Esophagus mucosa (tissue), 1 donor: ENCODE data around the gene TBX5. TPM values are rescaled to one million over a fixed set of nuclear protein-coding genes. Genes with fewer than 3 reads are reported as not detected.
"Not testable (repeated sequence)": the region's sequence is repeated elsewhere in the genome, so short reads cannot be mapped to it uniquely, and the experiment has no call there.

Experiments used
- ATAC-seq: fragments of 200-7000 bp; cut with Tn5 transposase; one replicate; pipeline ENCODE4 v1.9.1; 2020
- total RNA-seq: library from RNA; stranded (reverse); gene quantifications from one replicate; pipeline ENCODE4 v1.2.4, GENCODE V29; 2023
- donor health status: DM: yes; HTN: yes; CAD: no.

TBX5 gene
- total RNA-seq, 1 donor from 2014 or later = 0.48 TPM

DNA sequence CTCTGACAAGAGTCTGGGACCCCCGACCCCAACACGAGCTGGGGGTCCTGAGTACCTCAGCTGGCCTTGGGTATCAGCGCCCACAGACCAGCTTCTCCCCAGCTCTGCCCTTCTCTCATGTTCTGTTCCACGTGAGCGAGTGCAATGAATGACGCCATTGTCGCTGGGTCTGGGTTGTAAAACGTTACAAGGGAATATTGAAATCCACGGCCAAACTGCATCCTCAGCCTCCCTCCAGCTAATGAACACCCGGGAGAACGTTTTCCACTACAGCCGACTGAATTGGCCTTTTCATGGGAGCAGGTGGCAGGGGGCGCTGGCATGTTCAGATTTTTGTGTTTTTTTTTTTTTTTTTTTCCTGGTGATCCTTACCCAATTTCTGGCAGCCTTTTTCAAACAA, 34.7 kb downstream of the TBX5 start:
- no peak for ATAC-seq

DNA sequence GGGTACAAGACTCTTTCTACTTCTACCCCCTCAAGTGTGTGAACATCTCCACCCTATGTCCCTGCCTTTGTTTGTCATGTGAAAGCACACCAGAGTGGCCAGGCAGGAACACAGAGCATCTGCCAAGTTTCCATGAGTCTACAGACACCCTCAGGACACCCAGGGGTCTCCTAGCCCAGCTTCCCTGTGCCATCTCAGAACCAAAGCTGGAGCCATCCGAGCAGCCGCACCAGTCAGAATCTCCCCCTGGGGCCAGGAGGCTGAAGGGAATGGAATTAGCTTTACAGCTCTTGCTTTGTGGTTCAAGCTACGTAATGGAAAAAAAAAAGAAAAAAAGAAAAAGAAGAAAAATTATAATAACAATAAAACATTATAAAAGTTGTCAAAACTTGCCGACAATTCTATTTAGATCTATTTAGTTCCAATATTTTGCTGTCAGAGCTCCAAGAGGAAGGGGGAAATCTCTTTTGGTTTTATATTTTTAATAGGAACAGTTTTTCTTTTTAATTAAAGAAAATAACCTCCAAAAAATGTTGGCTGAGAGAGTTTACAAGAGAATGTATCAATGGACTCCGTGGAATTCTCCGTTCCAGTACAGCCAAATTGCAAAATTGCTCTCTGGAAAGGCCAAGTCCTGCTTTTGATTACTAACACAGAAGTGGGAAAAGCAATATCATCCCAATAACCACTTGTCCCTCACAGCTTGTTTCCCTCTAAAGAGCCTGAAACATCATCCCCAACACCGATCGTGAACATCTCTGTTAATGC, 37.1 kb downstream of the TBX5 start:
- no peak for ATAC-seq

DNA sequence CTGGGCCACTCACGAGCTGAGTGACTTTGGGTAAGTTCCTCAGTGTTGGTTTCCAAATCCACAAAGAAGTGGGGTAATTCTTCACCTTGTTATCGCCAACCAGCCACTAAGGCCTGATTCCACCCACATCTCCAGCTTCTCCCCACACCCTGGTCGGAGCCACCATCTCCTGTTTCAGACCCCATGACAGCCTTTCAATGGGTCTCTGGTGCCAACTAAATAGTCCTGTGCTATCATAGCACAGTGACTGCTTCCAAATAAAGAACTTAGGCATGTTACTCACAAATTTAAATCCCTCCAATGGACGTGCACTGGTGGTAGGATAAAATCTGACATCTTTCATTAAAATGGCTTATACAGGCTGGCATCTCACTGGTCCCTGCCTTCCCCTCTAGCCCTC, 44.0 kb downstream of the TBX5 start:
- ATAC-seq = no peak

DNA sequence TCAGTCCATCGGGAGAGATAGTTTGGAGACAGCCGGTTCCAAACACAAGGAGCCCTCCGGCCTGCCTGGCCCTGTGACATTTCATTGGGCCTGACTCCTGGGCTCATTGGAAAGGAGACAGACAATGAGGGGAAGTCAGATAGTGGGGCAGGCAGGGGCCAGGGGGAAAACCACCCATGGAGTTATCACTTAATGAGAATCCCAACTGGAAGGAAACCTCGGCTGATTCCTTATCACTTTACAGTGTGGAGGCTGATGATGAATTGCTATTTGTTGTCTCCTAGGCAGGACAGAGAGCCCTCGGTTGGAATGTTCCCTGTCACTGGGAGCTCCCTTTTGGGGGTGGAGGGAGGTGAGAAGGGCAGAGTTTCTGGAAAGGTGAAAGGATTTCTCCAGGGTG, 44.4 kb downstream of the TBX5 start:
- no peak for ATAC-seq

DNA sequence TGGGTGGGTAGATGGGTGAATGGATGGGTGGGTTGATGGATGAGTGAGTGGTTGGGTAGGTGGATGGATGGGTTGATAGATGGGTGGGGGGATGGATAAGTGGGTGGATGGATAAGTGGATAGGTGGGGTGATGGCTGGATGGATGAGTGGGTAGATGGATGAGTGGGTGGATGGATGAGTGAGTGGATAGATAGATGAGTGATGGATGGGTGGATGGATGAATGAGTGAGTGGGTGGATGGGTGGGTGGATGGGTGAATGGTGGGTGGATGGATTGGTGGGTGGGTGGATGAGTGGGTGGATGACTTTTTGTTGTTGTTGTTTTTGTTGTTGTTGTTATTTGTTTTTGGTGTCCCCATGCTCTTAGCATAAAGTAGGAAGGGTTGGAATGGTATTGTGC, 45.5 kb downstream of the TBX5 start:
- no peak for ATAC-seq

DNA sequence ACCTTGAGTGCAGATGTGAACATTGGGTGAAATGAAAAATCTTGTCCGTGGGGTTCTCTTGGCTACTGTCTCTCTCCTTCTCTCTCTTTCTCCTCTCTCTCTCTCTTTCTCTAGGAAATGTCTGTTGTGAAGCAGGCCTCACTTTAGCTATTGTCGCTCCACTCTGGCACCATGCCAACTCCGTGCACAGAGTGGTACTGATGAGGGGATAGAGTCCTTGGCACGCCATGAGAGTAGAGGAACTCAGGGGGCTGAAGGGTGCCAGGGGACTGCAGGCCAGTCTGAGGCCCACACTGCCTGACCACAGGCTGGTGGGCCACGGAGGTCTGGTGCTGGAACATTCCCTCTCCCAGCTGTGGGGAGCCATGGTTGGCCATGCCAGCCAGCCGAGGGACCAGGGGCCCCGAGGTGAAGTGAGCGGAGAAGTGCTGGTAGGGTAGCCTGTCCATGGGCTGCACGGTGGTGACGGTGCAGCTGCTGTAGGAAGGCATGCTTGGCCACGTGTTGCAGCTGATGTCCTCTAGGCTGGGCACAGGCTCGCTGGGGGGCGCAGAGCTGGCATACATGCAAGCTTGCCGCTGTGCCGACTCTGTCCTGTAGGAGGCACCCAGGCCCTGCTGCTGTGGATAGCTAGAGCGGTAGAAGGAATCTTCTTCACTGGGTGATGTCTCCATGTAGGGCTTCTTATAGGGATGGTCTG, 50.4 kb downstream of the TBX5 start:
- no peak for ATAC-seq

DNA sequence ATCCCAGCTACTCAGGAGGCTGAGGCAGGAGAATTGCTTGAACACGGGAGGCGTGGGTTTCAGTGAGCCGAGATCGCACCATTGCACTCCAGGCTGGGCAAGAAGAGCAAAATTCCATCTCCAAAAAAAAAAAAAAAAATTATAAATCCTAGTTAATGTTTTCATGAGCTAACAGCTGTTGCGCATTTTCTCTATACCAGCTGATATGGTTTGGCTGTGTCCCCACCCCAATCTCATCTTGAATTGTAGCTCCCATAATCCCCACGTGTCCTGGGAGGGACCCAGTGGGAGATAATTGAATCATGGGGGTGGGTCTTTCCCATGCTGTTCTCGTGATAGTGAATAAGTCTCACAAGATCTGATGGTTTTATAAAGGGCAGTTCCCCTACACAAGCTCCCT, 56.7 kb downstream of the TBX5 start:
- not testable (repeated sequence) for ATAC-seq

DNA sequence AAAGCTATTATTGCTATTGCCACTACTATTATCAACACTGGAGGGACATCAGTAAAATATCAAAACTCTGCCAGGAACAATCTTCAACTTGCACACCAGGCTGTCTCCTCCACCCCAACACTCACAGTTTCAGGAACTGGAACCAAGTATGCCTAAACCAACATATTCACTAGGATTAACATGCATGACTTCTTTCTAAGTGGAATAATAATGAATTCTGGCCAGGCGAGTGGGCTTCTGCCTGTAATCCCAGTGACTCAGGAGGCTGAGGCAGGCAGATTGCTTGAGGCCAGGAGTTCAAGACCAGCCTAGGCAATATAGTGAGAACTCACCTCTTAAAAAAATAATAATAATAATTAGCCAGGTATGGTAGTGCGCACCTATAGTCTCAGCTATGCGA, 58.1 kb downstream of the TBX5 start:
- ATAC-seq = no peak

DNA sequence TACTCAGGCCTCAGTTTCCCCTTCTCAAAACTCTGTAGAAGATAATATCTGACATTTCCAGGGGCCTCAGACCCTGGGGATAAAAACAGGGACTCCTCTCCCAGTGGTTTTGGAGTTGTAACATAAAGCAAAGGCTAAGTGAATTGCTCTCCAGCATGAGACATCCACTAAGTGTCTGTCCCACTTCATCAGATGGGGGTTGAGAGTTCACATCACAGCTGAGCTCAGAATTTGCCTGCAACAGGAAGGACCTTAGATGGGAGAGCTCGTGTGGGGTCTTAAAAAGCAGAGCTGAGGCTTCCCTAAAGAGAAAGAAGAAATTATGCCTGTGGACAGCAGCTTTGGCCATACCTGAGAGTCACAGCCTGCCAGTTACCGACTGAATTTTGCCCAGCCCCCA, 61.1 kb downstream of the TBX5 start:
- ATAC-seq = no peak

DNA sequence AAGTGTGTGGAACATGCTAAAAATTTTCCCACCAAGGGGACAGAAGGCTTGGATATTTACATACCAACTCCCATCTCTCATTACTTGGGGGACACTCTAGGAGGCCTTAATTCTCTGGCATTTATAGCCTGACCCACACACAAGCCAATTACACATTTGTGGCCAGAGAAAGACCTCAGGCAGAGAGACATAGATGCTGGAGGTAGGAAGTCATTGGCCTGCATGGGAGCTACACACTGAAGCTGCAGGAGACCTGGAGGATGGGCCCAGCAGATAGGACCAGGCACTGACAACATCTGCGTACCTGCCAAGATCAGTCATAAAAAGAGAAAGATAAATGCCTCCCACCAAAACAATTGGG, 61.7 kb downstream of the TBX5 start:
- ATAC-seq = no peak

DNA sequence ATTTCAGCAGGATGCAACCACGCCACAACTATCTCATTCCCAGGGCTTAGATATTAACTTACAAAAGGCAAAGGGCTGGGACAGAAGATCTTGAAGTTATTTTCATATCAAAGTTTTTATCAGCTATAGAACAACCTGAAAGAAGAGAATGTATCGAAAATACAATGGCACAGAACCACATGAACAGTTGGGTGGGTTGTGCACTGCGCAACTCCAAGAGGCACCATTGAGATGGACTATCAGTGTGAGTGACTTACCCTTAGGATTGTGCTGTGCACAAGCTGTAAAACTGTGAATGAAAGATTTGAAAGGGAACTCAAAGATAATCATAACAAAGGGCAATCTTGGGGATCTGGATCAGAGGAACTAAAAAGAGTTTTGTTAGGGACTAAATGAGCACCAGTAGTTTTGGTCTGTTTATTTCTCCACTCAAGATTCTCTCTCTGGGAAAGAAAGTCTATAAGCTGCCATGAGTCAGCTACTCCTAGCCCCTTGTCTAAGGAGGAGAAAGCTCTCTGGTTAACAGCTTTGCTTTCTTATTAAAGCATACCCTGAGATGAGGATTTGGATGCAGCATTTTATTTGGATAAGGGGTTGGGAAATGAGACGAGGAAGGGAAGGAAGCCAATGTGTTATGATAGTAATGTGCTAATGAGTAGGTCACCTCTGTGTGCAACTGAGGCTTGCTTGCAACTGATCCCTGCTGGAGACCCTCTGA, 62.2 kb downstream of the TBX5 start:
- no peak for ATAC-seq

DNA sequence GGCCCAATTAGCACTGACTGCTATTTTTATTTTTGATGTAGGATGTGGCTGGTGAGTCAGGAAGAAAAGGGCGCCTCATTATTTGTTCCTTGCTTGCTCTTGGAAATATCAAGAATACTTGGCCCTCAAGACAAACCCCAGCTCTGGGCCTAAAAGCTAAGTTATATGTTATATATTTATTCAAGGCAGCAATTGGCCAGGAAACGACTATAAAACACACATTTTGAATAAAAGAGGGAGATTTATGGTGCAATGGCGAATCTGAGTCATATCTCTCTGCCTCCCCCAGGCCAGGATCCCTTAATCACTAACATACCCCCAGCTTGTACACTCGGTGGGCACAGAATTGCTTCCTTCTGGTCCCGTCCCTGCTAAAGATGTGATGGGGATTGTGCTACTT, 63.3 kb downstream of the TBX5 start:
- no peak for ATAC-seq

DNA sequence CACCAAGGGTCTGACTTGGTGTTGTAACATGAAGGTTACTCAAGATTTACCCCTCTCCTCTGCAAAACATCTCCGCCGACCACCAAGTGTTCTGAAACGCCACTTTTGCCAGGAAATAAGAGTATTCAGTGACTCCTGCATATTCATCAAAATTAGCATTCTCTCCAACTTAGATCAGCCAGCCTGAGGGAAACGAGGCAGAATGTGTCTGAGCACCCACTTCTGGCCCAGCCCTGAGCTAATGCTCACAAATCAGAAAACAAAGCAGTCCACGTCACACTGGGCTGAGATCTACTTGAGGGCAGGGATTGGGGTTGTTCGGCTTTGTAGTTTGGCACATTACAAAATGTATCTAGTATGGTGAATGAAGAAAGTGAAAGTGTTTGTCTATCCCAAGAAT, 64.3 kb downstream of the TBX5 start:
- no peak for ATAC-seq

DNA sequence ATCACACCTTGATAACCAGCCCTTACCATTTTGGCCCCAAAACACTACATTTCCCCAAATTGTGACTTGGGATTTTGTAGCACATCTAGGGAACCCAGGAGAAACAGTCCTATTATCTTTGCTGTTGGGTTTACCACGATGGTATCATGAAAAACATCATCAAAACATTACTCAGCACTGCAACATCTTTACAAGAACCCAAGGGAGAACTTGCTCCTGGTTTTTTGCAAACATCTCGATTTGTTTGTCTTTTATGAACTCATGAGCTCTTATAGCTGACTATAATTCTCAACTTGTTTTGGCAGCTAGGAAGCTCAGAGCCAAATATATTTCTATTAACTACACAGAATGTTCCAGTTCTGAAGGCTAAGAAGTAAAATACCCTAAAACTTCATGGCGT, 65.7 kb downstream of the TBX5 start:
- ATAC-seq = no peak

DNA sequence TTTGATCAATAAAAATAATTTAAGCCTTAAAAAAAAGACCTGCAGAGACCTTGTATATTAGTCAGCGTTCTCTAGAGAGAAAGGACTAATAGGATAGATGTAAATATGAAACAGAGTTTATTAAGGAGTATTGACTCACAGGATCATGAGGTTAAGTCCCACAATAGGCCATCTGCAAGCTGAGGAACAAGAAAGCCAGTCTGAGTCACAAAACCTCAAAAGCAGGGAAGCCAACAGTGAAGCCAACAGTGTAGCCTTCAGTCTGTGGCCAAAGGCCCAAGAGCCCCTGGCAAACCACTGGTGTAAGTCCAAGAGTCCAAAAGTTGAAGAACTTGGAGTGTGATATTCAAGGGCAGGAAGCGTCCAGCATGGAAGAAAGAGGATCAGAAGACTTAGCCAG, 66.3 kb downstream of the TBX5 start:
- ATAC-seq = no peak

DNA sequence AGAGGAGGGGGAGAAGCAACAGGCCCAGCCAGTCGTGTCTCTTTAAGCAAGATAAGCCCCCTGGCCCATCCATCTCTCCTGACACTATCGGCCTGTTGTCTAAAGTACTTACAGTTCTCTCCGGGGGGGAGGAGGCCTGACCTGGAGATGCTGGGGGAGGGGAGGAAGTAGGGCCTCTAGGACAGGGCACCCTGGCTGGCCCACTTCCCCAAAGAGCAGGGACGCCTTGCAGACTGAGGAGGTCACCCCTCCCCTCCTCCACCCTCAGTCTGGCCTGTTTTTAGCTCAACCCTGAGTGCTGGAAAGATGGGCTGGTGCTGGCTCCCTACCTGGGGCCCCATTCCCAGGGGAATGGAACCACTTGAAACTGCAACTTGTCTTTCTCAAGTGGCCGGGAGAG, 70.3 kb downstream of the TBX5 start:
- no peak for ATAC-seq

DNA sequence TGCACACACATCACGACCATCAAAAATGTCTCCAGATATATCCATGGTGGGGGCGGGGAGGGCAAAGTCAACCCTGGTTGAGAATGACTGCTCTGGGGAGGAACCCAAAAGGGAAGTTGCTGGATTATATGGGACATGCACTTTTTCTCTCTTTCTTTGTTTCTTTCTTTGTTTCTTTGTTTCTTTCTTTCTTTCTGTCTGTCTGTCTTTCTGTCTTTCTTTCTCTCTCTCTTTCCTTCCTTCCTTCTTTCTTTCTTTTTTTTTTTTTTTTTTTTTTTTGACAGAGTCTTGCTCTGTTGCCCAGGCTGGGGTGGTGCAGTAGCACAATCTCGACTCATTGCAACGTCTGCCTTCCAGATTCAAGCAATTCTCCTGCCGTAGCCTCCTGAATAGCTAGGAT, 71.5 kb downstream of the TBX5 start:
- ATAC-seq = no peak

DNA sequence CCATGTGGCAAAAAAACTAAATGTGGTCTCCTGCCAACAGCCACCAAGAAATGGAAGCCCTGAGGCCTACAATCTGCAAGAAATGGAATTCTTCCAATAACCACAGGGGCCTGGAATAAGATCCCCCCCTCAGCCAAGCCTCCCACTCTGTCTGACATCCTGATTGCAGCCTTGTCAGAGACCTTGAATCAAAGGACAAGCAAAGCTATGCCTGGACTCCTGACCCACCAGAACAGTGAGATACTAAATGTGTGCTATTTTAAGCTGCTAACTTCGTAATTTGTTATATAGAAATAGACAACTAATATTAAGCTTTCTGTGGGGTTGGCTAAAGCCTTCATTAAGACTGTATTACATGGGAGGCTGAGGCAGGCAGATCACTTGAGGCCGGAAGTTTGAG, 77.7 kb downstream of the TBX5 start:
- ATAC-seq = no peak

DNA sequence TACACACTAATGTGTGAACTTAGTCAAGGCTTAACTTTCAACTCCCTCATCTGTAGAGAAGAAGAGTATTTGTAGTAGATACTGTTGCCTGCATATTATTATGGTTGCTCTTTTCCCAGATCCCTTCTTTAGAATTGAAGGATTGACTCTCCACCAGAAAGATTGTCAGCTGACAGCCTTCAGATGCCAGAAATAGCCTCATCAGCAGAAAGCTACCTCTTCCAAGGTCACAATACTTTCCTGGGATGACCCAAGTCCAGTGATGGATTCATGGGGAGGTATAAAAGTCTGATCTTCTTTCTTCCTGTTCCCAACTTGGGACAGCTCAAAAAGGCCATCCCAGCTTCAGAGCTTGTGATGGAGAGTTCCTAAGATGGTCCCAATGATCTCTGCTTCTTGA, 78.2 kb downstream of the TBX5 start:
- no peak for ATAC-seq

DNA sequence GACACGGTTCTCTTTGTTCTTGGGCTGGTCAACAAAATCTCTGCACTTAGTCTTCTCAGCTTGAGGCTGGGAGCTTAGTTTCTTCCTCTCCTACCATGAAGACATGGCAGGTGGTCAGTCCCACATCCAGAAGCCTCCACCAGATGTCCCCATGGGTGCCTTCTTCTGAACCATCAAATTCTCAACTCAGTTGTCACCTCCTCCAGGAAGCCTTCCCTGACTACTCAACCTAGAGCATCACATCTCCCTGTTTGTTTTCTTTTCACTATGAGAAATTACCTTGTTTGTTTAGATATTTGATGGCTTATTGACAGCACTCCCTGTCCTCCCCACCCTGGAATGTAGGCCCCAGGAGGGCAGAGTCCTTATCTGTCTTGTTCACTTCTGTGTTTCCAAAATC, 84.4 kb downstream of the TBX5 start:
- no peak for ATAC-seq

DNA sequence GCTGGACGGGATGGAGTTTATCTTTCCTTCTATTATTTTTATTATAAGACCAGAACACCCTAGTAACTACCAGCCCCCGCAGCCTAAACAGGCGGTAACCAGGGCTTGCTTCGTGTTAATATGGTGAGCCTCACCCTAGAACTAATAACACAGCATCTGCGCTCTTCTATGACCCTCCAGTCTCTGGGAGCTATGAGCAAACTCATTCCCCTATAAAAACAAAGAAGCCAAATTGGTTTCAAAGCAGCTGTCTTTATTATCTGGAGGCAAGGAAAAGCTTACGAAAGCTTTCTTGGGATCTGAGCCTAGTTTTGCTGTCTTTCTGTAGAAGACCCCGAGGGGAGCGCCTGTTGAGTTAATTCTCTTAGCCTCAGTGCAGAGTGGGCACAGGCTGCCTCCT, 85.0 kb downstream of the TBX5 start:
- no peak for ATAC-seq

DNA sequence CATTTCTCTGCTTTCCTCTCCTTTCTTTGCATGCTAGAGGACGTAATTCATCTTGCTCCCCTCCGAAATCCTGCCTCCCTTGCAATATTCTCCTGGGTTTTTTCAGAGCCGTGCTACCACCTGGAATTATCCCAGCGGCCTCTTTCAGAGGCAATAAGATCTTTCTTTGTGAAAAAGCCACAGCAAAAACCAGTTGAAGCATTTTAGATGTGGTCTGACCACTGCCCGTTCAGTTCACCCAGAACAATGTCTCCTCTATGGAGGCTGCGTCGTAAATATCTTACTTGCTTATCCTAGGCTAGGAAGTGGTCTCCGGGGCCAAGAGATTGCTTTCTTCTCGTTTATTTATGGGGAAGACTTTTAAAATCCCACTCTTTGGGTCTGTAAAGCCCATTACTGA, 85.8 kb downstream of the TBX5 start:
- ATAC-seq = no peak

DNA sequence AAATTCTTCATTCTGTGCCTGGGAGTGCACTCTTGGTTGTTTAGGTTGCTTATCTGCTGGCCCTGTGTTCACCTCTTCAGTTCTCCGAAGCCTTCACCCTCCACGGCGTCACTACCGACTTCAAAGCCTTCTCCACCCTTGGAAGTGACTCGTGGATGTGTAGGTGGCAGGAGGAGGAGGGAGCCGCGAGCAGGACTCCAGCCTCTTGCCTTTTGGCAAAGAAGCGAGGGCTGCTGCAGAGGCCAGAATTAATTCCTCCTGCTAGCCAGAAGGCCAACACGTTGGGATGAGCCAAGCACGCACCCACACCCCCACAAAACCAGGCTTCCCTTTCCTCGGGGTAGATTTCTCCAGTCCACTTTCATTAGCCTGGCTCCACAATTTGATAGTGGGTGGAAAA, 86.5 kb downstream of the TBX5 start:
- no peak for ATAC-seq

DNA sequence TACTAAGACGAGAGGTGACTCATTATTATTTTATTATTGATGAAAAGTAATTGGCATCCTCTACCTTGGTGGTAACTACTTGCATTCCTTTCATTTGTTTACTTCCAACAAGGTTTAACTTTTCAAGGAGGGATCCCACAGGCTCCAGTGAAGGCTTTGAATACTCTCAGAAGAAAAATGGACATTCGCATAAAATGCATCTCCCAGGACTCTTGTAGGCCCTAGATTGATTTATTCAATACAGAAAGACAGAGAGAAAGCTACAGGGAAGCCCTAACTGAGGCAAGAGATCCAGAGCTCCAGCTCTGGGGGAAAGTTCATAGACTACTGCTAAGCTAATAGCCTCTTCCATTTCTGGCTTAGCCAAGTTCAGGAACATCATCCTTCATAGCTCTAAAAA, 87.0 kb downstream of the TBX5 start:
- no peak for ATAC-seq
